ENCODE results near the gene CDC6.

CDC6 gene

GRCh38 chr17:40343219-40344119 lies 55.8 kb downstream of the CDC6 start:
- peaks cover 14% of the 10 kb centered on the region; the same call in 1 of the 2 replicates for H4K20me1 ChIP-seq (ENCODE audit: insufficient read depth)
- no peak overlapping the region for H3K9ac ChIP-seq
- no peaks in the 10 kb centered on the region for H3K27me3 ChIP-seq (ENCODE audit: insufficient read depth, low read depth)
- H3K4me1 ChIP-seq (ENCODE audit: low read depth, poor library complexity, severe bottlenecking), result peaks cover 34% of the 10 kb centered on the region
- H3K4me2 ChIP-seq, result no peak overlapping the region
- no peak overlapping the region for H2AFZ ChIP-seq (ENCODE audit: low read depth)
- no peaks in the 10 kb centered on the region for H3K36me3 ChIP-seq (ENCODE audit: insufficient read depth)
- no peak overlapping the region for H3K4me3 ChIP-seq (IDR thresholded peaks at IDR 0.05; ENCODE audit: insufficient read depth, low read depth, low read length)
- TF ChIP-seq CTCF (conservative IDR thresholded peaks at IDR 0.05; ENCODE audit: low read depth, low read length), result no peak
- H3K27ac ChIP-seq, result no peak overlapping the region
- peaks cover 73% of the 10 kb centered on the region for H3K79me2 ChIP-seq (ENCODE audit: insufficient read depth, low read depth)

- peaks cover 11% of the 10 kb centered on the region; the same call in 1 of the 2 replicates for H4K20me1 ChIP-seq (ENCODE audit: insufficient read depth)
- no peak overlapping the region for H3K4me3 ChIP-seq (IDR thresholded peaks at IDR 0.05; ENCODE audit: insufficient read depth, low read depth, low read length)
- no peak overlapping the region for H3K9ac ChIP-seq
- peaks cover 1% of the 10 kb centered on the region; the same call in 1 of the 2 replicates for H3K36me3 ChIP-seq (ENCODE audit: insufficient read depth)
- TF ChIP-seq CTCF (conservative IDR thresholded peaks at IDR 0.05; ENCODE audit: low read depth, low read length), result no peak
- H3K4me1 ChIP-seq (ENCODE audit: low read depth, poor library complexity, severe bottlenecking), result peaks cover 29% of the 10 kb centered on the region
- H3K27me3 ChIP-seq (ENCODE audit: insufficient read depth, low read depth), result no peaks in the 10 kb centered on the region
- H3K27ac ChIP-seq, result no peak overlapping the region
- H3K79me2 ChIP-seq (ENCODE audit: insufficient read depth, low read depth), result peaks cover 64% of the 10 kb centered on the region
- H2AFZ ChIP-seq (ENCODE audit: low read depth), result no peak overlapping the region
- H3K4me2 ChIP-seq, result no peak overlapping the region
Measured at GRCh38 chr17:40344421-40345160, 56.9 kb downstream of the CDC6 start.

- no peak overlapping the region for H2AFZ ChIP-seq (ENCODE audit: low read depth)
- H3K9ac ChIP-seq, result no peak overlapping the region
- H4K20me1 ChIP-seq (ENCODE audit: insufficient read depth), result peaks cover 11% of the 10 kb centered on the region; the same call in 1 of the 2 replicates
Measured at GRCh38 chr17:40345161-40345993, 57.7 kb downstream of the CDC6 start.

More at GRCh38 chr17:40345161-40345993, 57.7 kb downstream of the CDC6 start:
- Histone ChIP-seq H3K4me1 (ENCODE audit: low read depth, poor library complexity, severe bottlenecking) (peaks cover 29% of the 10 kb centered on the region), H3K4me3 (IDR thresholded peaks at IDR 0.05; ENCODE audit: insufficient read depth, low read depth, low read length) (no peak overlapping the region), H3K36me3 (ENCODE audit: insufficient read depth) (peaks cover 5% of the 10 kb centered on the region; the same call in 1 of the 2 replicates), H3K27ac (no peak overlapping the region), H3K27me3 (ENCODE audit: insufficient read depth, low read depth) (no peaks in the 10 kb centered on the region), H3K4me2 (no peak overlapping the region), H3K79me2 (ENCODE audit: insufficient read depth, low read depth) (peaks cover 63% of the 10 kb centered on the region)
- no peak for TF ChIP-seq CTCF (conservative IDR thresholded peaks at IDR 0.05; ENCODE audit: low read depth, low read length)

Measured in KMS-11 (cell line).